ENCODE results near the gene E4F1. TPM values are rescaled to one million over a fixed set of nuclear protein-coding genes. Genes with fewer than 3 reads are reported as not detected.
"Not testable (repeated sequence)": the region's sequence is repeated elsewhere in the genome, so short reads cannot be mapped to it uniquely, and the experiment has no call there.

Gene E4F1
- polyA plus RNA-seq, 1 experiment, result 17.6 TPM

DNA sequence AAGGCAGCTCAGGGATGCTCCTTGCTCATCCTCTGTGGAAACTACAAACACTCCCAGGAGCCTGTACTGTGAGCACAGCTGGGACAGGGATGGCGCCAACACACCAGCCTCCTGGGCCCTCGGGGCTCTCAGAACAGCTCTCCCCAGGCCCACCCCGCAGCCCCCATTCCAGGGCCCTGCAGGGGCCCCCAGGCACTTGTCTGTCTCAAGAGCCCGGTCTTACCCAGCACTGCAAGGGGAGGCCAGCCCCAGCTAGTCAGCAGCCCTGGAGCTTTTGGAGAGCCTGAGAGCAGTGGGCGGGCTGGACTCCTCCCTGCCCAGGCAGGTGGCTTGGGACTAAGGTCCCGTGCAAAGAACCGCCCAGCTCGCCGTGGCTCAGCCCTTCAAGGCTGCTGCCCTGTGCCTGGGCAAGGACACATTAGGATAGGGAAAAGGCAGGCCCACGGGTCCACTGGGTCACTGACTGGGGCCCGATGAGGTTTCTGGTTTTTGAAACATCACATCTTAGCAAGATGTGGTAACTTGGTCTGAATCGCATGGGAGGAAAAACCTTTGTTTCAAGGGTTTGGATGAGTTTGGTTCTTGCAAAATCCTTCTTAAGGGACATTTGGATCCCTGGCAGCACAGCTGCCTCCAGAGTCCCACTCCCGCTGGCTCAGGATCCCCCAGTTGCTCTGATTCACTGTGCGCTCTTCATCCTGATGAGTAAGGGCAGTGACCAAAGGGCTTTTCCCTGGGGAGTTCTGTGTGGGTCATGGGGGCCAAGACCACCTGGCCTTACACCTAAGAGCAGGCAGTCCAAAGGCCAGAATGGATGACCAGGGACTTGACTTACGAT is 15.7 kb downstream of the E4F1 start:
- ChIA-PET CTCF (interaction anchor here (0.8 to 0.9 kb wide), 2 partner anchors 11 to 13 kb away, joined by 3 read pairs; partner anchors contain the start of gene ECI1), POLR2A (no interaction called here)
- no peak for DNase-seq (ENCODE audit: low read depth)
- no peak overlapping the region for H3K4me3 ChIP-seq (ENCODE audit: low read depth, low read length)
- no peak for TF ChIP-seq CTCF (IDR thresholded peaks at IDR 0.05; ENCODE audit: insufficient read depth, low read depth, low read length)
- no peaks in the 10 kb centered on the region for H3K27me3 ChIP-seq (ENCODE audit: control insufficient read depth, insufficient read depth, low read length)
- peaks cover 16% of the 10 kb centered on the region for H3K36me3 ChIP-seq (ENCODE audit: control insufficient read depth, insufficient read depth, low read length)

DNA sequence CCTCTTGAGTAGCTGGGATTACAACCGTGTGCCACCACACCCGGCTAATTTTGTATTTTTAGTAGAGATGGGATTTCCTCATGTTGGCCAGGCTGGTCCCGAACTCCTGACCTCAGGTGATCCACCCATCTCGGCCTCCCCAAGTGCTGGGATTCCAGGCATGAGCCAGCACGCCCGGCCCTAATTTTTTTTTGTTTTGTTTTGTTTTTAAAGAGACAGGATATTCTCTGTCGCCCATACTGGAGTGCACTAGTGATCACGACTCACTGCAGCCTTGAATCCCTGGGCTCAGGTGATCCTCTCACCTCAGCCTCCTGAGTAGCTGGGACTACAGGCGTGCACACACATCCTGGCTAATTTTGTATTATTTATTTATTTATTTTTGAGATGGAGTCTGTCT is 16.9 kb downstream of the E4F1 start:
- CTCF ChIA-PET, result interaction anchor here (1.2 kb wide), 1 partner anchor 12 kb away, joined by 4 read pairs; the partner anchor contains the start of gene ECI1
- H3K36me3 ChIP-seq (ENCODE audit: control insufficient read depth, insufficient read depth, low read length), result peaks cover 20% of the 10 kb centered on the region
- H3K27me3 ChIP-seq (ENCODE audit: control insufficient read depth, insufficient read depth, low read length); H3K4me3 ChIP-seq (ENCODE audit: low read depth, low read length); POLR2A ChIA-PET; DNase-seq (ENCODE audit: low read depth): not testable (repeated sequence)

DNA sequence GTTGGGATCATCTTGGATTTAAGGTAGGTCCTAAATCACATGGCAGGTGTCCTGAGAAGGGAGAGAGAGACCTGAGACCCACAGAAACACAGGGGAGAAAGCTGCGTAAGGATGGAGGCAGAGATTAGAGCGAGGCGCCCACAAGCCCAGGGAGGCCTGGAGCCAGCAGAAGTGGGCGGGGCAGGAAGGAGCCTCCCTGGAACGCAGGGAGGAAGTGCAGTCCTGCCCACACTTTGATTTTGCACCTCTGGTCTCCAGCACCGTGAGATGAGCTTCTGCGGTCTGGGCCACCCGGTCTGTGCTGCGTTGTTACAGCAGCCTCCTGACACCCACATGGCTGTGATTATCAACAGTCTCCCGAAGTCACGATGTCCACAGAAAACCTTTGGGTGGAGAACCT is 19.2 kb downstream of the E4F1 start:
- no peak overlapping the region for H3K4me3 ChIP-seq (ENCODE audit: low read depth, low read length)
- ChIA-PET POLR2A (no interaction called here), CTCF (no interaction called here)
- no peaks in the 10 kb centered on the region for H3K27me3 ChIP-seq (ENCODE audit: control insufficient read depth, insufficient read depth, low read length)
- H3K36me3 ChIP-seq (ENCODE audit: control insufficient read depth, insufficient read depth, low read length), result peaks cover 28% of the 10 kb centered on the region
- no peak for TF ChIP-seq CTCF (IDR thresholded peaks at IDR 0.05; ENCODE audit: insufficient read depth, low read depth, low read length)
- DNase-seq (ENCODE audit: low read depth), result no peak

GRCh38 chr16:2243031-2243528 is 19.7 kb downstream of the E4F1 start:
- DNase-seq (ENCODE audit: low read depth), result no peak
- no peaks in the 10 kb centered on the region for H3K27me3 ChIP-seq (ENCODE audit: control insufficient read depth, insufficient read depth, low read length)
- ChIA-PET CTCF (no interaction called here), POLR2A (no interaction called here)
- no peak overlapping the region for H3K4me3 ChIP-seq (ENCODE audit: low read depth, low read length)
- peaks cover 28% of the 10 kb centered on the region for H3K36me3 ChIP-seq (ENCODE audit: control insufficient read depth, insufficient read depth, low read length)
- no peak for TF ChIP-seq CTCF (IDR thresholded peaks at IDR 0.05; ENCODE audit: insufficient read depth, low read depth, low read length)

GRCh38 chr16:2243781-2244180 is 20.4 kb downstream of the E4F1 start:
- CTCF ChIA-PET, result no interaction called here

More at GRCh38 chr16:2243781-2244180, 20.4 kb downstream of the E4F1 start:
- Histone ChIP-seq H3K27me3 (ENCODE audit: control insufficient read depth, insufficient read depth, low read length) (no peaks in the 10 kb centered on the region), H3K4me3 (ENCODE audit: low read depth, low read length) (no peak overlapping the region), H3K36me3 (ENCODE audit: control insufficient read depth, insufficient read depth, low read length) (peaks cover 28% of the 10 kb centered on the region)
- TF ChIP-seq CTCF (IDR thresholded peaks at IDR 0.05; ENCODE audit: insufficient read depth, low read depth, low read length), result no peak
- POLR2A ChIA-PET, result no interaction called here
- DNase-seq (ENCODE audit: low read depth), result no peak
